NCI-H2171 (cell line): ENCODE data around the gene PID1.

Experiments
- DNase-seq: peaks from one replicate; lab custom pipeline; 2025; lab: John Stamatoyannopoulos, UW

Gene PID1

DNA sequence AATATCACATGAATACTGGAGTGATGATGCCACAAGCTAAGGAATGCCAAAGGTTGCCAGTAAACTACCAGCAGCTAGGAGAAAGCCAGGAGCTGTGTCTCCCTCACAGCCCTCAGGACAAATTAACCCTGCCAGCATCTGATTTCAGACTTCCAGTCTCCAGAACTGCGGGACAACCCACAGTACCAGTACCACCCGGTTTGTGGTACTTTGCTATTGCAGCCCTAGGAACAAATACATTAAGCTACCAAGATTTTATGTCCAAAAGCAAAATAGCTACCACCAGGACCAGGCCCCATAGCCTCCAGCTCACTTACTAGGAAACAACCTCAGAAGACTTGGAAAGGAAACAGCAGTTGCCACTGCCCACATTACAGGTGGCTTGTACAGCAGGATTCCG, 10.0 kb downstream of the PID1 start:
- no peak for DNase-seq

DNA sequence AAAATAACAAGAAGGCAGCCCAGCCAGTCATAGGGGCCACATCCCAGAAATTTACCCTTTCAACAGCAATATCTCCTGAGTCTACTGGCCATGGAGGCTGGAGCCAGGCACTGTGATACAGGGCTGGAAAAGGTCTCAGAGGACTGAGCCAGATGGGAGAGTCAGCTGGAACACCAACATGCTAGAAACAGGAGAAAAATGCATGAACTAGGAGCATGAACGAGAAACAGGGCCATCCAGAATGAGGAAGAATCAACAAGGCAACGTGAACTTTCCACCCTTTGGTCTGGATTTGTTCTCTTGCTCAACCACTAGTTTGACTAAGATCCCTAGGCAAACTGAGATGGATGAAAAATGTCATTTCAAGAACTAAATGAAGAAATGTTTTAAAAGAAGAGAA, 13.1 kb downstream of the PID1 start:
- DNase-seq: no peak

DNA sequence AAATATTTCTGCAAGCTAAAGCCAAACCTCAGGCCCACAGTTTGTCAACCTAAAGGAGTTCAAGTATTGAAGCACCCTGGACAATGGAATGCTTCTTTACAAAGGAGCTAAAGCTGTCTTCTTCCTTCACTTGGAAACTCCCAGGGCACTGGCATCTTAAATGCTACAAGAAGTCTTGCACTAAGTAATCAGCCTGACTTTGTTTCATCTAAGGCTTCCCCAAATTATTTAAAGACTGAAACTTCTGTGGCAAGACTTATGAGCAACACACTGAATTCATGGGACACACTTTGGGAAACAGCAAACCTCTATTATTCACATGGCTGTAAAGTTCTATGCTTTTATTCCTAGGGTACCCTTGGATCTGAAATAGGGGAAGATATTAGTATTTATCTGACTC, 14.7 kb downstream of the PID1 start:
- DNase-seq: no peak

DNA sequence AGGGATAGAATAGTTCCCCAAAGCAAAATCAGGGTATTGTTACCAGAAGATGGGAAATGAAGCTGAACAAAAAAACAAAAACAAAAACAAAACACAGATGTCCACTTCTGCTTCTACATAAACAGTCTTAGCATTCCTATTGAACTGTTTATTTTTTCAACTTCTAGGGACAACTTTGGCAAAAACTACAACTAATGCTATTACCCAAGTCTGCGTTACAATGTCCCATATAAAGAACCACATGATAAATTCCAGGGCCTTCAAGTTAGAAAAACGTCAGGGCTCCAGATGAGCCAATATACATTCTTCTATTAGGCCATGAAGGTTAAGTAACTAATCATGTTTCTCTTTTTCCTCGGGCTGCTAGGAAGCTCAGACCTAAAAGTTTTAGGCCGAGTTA, 16.9 kb downstream of the PID1 start:
- DNase-seq: no peak

DNA sequence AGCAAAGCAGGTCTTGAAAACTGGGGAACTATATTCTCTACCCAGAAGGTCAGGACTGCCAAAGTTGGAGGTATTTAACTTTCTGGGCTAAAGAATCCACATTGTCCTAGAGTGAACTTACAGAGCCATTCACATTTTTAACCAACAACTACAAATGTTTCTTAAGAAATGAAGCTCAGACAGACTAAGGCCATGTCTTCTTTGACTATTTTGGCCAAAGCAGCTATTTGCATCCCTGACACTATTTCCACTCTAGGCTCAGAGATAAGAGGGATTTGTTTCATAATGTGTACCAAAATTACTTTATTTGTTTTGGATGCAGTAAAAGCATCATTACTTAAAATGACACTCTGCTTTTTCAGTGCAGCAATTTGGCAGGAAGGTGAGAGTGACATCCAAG, 18.1 kb downstream of the PID1 start:
- DNase-seq: no peak

DNA sequence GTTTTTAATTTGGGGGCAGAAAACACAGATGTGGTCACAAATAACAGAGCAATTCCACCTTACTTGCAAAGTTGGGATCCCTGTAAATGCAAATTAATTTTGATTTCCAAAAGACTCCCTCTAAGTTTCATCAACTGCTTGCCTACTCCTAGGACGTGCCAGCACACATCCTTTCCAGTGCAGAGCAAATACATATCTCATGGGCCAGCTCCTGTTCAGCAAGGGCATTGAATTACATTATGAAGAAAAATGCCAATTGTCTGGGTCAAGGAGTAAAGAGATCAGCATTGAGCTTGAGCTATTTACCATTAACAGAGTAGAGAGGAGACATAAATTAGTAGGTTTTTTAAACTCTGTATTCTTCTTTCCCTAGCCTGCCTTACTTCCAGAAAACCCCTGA, 18.8 kb downstream of the PID1 start:
- no peak for DNase-seq

DNA sequence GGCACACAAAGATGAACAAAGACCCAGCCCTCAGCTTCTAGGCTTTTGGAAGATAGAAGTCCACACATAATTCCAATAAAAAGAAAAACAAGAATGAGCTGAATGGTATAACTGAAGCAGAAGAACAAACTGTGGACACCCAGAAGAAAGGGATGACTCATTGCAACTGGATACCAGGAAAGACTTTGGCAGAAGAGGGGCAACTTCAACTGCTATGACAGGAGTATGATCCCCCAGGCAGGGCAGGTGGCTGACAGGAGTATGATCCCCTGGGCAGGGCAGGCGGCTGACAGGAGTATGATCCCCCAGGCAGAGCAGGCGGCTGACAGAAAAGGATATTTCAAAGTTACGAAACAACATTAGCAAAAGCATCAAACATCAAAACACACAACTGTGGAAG, 21.6 kb downstream of the PID1 start:
- no peak for DNase-seq

DNA sequence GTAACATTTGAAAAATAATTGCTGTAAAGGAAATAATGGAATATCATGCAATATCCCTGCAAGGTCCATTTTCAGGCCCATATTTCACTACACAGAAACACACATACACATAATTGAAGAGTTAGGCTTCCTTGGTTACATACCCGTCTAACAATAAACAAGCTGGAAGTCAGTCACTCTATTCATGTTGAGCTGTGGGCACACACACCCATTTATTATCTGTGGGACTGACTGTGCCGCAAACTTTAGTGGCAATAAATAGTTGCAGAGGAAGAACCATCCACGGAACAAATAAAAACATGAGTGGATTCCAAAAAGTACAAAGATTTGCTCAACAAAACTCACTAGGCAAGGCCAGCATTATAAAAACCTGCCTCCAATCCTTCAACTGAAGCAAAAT, 24.8 kb downstream of the PID1 start:
- no peak for DNase-seq

DNA sequence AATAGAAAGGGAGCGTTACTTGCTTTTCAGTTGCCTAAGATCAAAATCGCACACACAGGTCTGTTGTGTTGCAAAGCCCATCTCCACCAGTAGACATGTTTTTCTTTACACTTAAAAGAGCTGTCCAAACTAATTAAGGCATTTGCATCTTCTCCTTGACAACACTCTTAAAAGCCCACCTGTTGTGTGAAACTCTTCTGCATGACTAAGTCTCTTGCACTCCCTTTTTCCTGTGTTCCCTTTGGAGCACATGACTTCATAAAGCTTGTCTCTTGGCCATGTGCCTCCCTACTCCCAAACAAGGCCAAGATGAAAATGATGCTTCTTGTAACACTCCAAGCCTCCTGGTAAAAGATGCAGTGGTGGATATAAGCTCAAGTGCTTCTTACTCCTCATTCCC, 26.1 kb downstream of the PID1 start:
- no peak for DNase-seq

DNA sequence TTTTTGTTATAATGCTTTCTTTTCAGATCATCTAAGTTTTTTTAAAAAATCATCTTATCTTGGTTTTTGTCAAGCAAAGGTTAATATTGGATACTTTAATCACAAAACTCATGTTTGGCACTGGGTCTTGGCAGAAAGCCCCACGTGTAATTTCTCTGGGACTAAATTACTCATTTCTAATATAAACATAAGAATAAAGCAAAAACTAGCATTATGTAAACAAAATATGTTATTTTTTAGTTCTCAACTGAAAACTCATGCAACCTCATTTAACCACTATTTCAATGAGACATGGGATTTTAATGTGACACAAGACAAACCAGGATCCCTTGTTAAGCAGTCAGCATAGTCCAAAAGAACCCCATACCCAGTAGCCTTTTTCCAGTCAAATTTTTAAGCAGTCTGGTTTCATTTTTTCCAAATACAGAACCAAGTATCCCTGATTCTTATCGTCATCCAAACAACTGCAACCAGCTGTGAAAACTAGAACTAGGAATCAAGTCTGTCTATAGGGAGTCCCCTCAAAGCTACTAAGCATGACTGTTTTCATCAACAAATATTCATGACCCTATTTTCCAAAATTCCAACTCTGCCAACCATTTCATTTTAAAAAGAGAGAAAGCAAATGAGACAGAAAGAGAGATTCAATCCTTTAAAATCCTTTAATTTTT, 27.1 kb downstream of the PID1 start:
- DNase-seq: no peak

DNA sequence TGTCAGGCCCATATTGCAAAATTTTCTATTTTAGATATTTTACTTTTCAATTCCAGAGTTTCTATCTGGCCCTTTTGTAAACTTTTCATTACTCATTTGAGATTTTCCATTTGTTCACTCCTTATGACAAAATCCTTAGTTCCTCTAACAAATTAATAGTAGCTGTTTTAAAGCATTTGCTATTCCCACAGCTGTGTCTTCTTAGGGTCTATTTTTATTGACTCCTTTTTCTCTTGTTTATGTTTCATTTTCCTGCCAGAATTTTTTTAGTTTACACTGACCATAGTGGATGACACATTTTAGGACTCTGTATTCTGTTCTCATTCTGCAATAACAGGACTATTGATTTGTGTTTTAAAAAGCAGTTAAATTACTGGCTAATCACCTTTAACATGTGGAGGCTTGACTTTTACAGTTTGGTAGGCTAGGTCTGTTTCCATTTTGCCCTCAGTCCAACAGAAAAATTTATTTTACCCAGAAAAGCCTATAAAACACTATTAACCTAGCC, 30.0 kb downstream of the PID1 start:
- DNase-seq: no peak

DNA sequence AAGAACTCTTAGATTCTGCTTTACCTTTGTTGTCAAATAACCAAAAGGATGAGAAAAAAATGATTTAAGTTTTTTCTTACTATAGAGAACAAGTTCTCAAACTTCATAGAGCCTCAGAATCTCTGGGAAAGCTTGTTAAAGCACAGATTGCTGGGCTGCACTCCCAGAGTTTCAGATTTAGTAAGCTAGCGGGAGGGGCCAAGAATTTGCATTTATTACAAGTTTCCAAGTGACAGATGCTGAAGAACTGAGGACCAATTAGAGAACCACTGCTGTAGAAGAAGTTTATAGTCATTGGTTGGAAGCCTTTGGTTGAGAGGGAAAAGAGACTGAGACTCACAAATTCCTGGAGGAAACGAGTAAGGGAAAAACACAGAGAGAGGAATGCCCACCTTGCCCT, 32.1 kb downstream of the PID1 start:
- DNase-seq: no peak

DNA sequence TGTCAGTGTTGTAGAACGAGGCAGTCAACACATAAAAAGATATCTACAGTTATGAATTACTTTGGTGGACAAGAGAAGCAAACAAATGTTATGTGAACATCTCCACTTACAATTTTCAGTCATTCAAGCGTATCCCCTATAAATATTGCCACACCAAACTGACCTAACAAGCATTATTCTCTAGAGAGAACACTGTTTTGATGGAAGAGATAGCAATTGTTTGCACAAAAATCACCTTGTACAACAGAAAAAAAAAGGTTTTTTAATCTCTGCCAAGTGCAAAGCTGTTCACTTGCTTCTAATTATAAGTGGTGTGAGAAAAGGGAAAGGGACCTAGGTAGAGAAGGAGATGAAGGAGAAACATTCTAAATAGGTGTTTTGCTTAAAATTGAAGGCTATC, 33.8 kb downstream of the PID1 start:
- DNase-seq: no peak

DNA sequence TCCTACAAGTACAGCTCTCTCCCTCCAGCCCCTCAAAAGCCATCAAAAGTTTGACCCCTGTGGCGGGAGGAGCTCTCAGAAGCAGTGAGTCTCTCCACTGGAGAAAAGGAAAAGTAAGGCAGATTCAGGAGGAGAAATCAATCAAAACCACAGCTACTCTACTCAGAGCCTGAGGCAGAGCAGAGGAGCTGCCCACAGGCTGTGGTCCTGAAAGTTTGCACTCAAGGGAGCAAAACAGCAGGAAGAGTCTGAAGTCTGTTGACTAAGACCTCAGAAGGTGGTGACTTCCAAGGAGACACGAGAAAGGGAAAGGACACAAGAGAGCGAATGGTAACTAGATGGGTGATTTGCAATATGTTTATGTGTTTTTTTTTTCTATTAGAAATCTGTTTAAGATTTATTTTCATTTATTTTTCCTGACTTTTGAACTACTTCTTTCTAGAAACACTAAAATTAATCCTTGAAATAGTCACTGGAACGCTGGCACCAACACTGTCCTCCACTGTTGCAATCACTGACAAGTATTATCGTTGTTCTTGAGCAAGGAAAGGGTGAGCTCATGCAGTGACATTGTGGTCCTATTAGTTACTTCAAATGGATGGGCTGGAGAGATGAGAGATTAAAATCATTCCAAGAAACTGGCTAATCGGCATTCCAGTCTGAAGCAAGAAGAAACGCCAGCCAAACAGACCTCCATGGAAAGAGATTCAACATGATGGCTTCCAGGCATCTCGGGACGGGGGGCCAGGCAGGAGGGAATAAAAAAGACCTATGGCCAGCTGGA, 35.8 kb downstream of the PID1 start:
- DNase-seq: no peak

DNA sequence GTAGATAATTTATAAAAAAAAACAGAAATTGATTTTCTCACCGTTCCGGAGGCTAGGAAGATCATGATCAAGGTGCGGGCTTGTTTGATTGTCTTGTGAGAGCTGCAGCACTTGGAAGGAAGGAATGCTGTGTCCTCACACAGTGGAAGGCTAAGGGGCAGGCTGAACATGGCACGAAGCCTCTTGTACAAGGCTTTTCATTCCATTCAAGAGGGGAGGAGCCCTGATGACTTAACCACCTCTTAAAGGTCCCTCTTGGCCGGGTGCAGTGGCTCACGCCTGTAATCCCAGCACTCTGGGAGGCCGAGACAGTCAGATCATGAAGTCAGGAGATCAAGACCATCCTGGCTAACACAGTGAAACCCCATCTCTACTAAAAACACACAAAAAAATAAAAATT, 39.2 kb downstream of the PID1 start:
- DNase-seq: no peak

DNA sequence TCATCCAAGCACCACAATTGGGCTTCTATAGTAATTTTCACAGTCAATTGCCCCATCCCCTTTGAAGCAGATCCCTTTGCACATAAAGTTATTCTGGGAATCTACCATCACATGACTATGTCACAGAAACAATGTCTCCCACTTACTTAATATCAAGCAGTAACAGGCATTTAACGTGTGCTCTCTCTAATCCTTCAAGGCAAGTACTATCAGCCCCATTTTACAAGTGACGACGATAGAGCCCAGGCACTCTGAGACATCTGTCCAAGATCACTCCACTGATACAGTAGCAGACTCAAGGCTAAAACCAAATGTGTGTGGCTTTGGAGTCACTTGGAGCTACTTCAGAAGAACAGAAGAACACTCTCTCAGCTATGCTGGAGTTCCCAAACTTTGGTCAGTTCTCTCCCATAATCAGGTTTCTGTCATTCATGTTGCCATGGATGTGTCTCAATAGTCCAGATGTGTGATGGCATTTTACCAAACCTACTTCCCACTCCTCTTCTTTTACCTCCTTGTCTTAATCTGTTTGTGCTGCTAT, 39.7 kb downstream of the PID1 start:
- no peak for DNase-seq

DNA sequence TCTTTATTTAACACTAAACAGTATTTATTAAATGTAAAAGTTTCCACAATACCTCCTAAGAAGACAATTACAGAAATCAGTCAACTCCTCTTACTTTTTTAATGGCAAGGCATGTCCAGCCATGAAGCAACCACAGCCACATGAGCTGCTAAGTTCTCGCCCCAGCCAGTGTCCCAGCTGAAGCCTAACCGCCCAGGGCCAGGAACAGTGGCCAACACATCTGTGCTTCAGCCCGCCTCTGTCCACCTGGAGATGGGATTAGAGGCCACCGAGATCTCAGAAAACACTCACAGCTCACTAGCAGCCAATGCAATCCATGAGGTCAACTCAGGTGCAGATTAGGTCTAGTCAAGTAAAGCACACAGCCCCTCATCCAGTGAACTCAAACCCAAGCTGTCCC, 40.2 kb downstream of the PID1 start:
- DNase-seq: no peak

DNA sequence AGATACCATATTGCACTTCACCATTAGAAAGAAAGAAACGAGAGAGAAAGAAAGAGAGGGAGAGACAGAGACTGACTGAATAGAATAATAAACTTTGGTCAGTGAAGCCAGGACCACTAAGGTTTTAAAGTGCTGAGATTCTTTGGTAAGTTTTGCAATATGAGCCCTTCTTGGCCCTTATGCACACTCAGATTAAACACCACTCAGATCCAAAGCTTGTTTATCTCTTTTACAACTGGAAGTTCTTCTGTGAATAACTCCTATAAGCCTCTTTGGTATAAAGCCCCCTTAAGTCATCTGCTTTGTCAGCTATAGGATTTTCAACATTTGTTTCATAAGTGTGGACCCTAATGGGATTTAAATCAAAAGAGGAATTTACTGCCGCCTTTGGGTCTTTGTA, 40.8 kb downstream of the PID1 start:
- DNase-seq: no peak

DNA sequence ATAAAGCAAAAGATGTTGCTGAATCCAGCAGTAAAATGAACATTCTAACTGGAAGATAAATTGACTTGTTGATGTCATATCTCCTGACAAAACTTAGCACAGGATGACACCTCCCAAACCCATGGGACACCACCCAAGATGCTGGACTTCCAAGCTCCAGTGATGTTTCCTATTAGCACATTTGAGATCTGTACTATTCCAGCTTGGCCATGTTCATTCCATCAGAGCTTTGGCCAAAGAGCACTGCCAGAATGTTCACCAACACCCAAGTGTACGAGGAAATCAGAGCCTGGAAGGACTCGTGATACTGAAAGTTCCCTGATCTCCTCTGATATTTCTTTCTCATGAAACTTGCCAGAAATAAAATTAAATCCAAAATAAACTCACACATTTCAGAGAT, 44.7 kb downstream of the PID1 start:
- DNase-seq: no peak

DNA sequence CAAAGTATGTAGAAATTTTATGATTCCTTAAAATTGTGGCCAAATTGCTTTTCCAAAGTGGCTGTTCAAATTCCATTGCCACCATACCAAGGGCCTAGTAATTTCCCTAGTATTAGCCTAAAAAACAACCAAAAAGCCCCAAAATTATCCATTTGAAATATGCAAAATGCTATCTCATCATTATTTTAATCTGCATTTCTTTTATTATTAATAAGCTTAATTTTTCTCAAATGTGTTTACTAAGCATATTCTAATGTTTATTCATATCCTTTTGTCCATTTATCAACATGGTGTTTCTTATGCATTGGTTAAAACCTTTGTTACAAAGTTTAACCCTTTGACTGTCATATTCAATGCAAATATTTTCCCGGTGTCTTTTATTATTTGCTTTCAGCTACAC, 48.0 kb downstream of the PID1 start:
- no peak for DNase-seq

DNA sequence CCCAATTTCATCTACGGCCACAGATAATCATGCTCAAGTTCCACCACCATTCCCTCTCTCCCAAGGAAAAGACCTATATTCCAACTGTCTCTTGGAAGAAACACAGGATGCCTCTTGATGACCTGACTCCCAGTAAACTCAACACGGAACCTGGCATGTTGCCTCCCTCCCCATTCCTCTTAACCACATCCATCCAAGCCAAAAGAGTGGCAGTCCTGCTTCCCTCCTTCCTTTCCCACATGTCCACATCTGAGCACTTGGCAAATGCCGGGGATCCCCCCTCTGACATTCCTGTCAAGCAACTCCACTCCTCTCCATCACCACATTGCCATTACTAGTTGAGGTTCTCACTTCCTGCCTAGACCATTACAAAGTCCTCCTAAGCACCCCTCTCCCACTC, 49.4 kb downstream of the PID1 start:
- DNase-seq: no peak

DNA sequence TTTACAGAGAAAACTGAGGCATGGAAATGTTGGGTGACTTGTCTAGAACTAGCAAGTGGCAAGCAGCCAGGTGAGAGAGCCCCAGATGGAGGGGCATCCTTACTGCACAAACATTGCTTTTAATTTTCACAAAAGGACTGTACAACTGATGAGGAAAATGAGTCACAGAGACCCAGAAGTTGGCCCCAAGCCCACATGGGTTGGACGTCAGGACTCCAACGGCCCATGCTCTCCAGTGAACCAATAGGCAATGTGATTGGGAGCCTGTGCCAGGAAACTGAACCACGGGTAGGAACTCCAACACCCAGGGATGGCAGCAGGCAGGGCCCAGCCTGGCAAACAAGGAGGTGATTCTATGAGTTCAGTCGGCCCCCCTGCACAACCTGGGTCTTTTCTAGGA, 50.8 kb downstream of the PID1 start:
- DNase-seq: no peak

DNA sequence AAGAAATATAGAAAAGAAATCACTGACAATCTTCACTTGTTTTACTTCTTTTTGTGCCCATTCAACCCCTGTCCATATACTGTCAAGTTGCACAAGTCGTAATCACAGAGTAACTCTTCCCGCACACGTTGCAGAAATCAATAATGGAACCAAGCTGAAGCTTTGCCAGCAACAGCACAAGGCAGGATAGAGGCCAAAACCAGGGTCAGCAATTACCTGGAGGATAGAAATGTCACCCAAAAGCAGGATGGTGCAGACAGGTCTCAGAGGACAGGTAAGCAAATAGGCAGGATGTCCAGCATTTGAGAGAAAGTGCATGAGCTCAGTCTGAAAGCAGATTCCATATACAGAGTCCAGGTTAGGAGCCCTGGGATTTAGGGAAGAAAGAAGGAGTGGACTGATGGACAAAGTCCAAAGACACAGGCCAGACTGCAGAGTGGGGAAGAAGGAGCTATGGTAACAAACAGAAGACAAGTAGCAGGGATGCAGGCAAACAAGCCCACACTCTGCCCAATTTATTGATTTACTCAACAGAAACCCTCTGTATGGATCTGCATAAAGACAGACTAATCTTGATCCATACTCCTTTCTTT, 52.7 kb downstream of the PID1 start:
- no peak for DNase-seq
